HG02973 (cell line): ENCODE results near the gene DUOX2.
"Not testable (repeated sequence)": the region's sequence is repeated elsewhere in the genome, so short reads cannot be mapped to it uniquely, and the experiment has no call there.

ENCODE experiments used
- ATAC-seq: cut with Tn5 transposase; IDR thresholded peaks from one replicate; pipeline ENCODE4 v1.9.1; 2021; ENCODE audit warnings: moderate library complexity; ENCODE audit not compliant: unreplicated experiment

The DUOX2 gene

DNA sequence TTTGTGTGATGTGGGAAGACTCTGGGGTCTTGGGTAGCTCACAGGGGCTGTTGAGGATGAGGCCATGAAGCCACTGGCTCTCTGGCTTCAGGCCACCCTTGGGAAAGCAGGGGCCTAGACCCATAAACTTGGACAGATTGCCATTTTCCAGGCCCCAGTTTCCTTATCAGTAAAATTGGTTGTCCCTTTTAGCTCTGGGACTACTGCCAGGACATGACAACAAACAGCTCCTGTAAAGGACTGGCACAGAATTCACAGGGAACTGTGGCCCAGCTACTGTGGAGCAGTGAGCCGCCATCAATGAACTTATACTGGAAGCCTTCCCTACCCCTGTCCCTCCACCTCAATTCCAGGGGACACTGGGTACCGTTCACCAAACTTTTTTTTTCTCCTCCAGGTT lies 36.6 kb downstream of the DUOX2 start:
- ATAC-seq = not testable (repeated sequence)

DNA sequence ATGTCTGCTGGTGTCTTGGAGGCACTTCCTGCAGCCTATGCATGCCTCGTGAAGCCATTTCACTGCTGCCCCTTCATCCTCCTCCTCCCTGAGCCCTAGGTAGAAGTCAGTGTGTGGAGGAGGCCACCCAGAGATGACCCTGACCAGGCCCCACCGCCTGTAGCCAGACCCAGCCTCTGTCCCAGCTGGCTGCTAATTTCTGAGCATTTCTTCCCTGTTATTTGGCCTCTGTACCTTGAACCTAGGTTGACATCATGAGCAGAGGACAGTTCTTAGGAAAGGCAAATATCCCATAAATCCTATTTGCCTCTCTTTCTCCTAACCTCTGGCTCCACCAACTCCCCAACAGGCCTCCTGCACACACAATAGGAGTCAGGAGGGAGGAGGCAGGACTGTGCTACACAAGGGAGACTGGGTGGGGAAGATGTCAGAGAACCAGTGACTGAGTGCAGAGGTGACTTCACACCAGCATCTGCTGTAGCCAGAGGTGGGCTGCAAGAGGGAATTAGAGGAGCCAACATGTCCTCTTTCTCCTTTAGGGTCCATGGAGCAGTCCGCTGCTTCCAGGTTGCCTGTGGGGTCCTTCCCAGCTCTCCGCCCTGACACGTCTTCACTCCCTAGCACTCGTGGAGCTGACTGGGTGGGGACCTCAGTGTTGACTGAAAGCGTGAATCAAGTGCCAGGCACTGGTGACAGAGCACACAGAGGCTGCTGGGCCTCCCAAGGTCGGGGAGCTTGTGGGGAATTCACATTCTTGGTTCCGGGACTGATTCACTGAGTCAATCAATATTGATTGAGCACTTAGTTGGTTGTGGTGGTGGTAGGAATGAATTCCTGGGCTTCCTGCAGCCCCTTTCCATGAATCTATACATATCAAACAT lies 38.3 kb downstream of the DUOX2 start:
- ATAC-seq = not testable (repeated sequence)

DNA sequence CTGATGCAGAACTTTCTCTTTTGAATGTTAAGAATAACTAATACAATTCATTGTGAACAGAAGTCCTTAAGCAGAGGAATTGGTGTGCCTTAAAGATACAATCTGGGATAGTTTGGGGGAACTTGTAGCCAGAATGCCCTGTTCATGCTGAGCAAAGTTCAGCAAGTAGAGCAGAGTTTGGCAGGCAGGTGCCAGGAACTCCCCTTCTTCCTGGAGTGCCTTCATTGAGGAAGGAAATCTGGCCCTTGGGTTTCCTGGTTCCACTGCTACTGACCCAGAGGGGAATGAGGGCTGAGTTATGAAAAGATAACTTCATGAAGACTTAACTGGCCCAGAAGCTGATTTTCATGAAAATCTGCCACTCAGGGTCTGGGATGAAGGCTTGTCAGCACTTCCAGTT lies 40.4 kb downstream of the DUOX2 start:
- not testable (repeated sequence) for ATAC-seq

DNA sequence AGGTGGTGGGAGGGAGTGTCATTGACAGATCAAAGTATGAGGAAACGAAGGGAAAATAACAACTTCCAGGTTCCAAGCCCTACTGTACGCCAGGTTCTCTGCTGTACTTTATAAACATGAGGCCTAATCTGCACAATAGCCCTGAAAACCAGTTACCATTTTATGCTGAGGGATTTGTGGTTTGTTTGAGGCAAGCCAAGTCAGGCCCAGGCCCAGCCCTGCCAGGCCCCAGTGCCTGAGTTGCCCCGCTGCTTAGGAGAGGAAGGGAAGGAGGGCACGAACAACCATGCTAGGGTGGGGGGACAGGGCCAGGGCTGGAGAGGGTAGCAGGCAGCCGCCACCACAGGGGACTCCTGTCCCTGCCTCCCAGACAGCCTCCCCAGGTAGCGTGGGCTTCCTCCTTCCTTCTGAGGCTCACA lies 44.0 kb downstream of the DUOX2 start:
- not testable (repeated sequence) for ATAC-seq

DNA sequence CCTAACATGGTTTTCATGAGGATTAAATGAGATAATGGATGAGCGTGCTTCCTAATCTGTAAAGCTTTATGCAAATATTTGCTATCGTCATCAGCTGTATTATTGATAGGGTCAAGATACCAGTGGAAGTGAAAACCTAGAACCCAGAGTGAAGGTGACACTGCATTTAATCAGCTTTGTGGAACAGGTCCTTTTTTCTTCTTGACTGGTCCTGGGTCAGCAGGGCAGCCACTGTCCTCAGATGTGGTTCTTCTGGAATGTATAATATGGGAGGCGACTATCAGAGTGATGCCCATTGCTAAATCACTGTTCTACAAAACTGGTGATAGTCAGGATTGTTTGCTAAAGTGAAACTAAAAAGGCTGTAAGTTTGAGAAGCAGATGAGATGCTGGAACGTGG lies 49.6 kb downstream of the DUOX2 start:
- no peak for ATAC-seq

DNA sequence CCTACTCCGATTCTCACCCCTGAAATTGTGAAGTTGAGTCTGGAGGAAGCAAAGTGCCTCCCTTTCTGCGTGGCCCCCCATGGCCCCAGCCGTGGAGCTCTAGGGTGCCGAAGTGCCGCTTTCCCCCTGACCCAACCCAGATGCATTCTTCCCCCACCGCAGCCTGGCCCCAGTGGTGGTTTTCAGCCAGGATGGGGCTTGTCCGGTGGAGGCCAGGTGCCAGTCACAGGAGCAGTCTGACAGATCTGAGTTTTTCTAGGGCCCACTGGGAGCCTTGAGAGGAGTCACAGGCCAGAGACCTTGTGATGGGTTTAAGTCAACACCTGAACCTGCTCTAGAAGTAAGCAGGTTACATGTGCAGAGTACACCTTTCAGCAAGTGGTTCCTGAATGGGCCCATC lies 51.7 kb downstream of the DUOX2 start:
- ATAC-seq = not testable (repeated sequence)

DNA sequence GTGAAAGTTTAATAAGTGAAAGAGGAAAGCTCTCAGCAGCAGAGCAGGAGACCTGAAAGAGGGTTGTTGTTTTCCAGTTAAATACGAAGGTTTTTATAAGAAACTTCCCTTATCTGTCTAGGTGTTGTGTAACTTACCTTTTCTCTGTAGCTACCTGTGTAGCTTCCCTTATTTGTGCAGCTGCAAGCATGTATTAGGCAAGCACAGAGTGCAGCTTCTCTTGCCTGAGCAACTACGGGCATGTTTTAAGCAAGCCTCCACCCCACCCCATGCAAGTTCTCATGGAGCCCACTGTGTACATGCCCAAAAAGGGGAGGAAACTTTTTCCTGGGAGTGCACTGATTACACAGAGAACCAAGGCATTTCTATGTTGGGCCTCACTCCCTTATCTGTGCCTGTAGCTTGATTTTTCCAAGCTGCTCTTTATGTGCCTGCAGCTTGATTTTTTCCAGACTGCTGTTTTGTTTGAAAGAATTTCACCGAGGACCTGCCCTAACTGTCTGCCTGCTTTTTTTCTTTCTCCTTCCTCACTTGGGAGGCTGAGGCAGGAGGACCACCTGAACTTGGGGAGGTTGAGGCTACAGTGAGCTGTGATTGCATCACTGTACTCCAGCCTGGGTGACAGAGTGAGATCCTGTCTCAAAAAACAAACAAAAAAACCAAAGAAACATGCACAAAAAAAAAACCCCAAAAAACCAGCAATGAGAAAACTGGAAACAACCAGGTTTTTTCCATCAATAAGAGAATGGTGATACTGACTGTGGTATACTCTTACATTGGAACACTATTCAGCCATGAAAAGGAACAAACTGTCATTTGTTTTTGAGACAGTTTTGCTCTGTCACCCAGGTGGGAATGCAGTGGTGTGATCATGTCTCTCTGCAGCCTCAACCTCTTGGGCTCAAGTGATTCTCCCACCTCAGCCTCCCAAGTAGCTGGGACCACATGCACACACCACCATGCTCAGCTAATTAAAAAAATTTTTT lies 55.0 kb downstream of the DUOX2 start:
- not testable (repeated sequence) for ATAC-seq

DNA sequence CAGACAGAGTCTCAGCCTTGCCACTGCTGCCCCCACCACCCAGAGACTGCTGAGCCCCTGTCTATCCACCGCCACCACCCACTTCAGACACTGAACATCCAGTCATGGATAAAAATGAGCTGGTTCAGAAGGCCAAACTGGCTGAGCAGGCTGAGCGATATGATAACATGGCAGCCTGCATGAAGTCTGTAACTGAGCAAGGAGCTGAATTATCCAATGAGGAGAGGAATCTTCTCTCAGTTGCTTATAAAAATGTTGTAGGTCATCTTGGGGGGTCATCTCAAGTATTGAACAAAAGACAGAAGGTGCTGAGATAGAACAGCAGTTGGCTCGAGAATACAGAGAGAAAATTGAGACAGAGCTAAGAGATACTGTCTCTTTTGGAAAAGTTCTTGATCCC lies 61.3 kb downstream of the DUOX2 start:
- ATAC-seq = not testable (repeated sequence)

DNA sequence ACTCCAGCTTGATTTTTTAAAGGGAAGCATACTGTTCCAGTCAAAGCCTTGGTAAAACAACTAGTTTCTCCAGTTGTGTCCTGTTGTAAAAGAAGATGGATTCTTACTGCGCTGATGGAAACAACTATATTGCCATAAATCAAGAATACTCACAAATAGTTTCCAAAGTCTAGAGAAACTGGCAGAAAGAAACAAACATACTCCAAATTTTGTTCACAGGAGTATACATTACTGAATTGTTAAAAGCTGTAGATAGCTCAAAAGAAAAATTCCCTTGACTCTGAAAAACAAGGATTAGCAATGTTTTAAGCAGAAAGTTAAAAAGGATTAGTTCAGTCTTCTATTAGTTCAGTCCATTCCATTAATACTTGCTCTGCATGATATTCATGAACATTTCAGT lies 63.4 kb downstream of the DUOX2 start:
- no peak for ATAC-seq

DNA sequence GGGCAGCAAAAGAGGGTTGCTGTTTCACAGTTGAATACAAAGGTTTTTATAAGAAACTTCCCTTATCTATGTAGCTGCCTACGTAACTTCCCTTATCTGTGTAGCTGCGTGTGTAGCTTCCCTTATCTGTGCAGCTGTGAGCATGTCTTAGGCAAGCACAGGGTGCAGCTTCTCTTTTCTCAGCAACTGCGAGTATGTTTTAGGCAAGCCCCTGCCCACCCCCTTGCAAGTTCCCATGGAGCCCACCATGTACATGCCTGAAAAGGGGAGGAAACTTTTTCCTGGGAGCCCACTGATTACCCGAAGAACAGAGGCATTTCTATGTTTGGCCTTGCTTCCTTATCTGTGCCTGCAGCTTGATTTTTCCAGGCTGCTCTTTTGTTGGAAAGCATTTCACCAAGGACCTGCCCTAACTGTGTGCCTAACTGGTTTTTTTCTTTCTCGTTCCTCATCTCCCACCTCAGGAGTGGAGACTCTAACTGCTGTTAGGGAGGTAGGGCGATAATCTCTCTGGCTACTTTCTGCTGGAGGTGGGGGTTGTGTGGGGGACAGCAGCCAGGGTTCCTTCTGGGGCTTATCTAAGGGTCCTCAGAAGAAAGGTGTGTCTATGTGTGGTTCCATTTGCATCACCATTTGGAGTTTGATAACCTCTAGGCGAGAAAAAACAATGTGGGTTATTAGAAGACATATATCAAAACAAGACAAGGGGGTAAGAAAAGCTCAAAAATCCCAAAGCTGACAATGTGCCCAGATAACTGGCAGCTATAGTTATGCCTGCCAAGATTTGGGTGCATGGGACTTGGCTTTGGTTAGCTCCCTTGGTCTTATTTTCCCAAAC lies 65.0 kb downstream of the DUOX2 start:
- ATAC-seq = no peak

DNA sequence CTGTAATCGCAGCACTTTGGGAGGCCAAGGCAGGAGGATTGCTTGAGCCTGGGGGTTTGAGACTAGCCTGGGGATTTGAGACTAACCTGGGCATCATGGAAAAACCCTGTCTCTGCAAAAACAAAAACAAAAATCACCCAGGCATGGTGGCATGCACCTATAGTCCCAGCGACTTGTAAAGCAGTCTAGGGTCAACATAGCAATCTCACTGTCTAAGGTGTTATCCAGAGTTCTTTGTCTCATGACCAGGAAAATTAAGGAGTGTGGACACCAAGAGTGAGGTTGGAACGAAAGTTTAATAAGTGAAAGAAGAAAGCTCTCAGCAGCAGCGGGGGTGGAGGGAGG lies 65.6 kb downstream of the DUOX2 start:
- ATAC-seq = not testable (repeated sequence)

DNA sequence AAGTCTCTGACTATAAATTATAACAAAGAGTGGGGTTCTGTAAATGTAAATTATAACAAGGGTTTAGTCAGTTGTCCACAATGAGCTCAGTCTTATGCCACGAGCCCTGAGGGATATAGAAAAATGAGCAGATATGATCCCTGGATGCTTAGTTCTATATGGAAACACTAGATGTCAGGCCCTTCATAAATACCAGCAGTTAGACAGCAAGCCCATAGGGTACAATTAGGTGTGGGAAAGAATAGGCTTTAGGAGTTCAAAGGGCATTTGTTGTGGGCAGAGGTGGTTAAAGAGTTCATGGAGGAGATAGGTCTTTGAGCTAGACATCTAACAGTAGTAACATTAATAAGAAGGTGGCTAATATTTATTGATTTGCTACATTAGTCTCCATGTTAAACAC lies 69.7 kb downstream of the DUOX2 start:
- ATAC-seq = not testable (repeated sequence)

DNA sequence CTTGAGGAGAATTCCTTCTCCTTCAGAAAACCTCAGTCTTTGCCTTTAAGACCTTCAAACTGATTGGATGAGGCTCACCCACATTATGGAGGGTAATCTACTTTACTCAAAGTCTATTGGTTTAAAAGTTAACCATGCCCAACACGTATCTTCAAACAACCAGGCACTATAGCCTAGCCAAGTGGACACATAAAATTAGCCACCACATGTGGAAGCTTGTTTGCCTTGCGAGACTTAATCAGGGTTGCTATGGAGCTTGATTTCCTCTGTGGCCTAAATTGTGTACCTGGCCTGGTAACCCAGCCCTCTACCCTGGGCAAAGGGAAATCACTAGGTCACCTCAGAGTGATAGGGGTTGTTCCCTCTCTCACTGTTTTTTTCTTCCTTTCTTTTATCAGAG lies 71.1 kb downstream of the DUOX2 start:
- not testable (repeated sequence) for ATAC-seq
